Measurements from ENCODE around the gene DNAJB6. TPM values are rescaled to one million over a fixed set of nuclear protein-coding genes. Genes with fewer than 3 reads are reported as not detected.

The DNAJB6 gene
- total RNA-seq, 1 experiment from 2014 or later, result 201 TPM

DNA sequence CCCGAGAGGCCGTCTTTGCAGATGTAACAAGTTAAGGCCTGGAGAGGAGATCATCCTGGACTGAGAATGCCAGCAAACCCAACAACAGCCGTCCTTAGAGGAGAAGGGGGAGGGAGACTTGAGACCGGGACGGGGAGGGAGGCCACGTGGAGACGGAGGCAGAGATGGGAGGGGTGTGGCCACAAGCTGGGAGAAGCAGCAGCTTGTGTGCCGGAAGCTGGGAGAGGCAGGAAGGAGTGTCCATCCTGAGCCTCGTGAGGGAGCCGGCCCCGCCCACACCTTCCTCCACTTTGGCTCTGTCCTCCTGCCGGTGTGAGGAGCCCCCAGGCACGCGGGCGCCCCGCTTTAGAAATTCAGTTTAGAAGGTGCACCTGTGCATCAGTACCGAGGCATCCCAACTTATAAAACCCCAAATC is 95.7 kb downstream of the DNAJB6 start:
- DNase-seq (ENCODE audit: low read depth, low spot score) (peak; percentile 13), ATAC-seq (peak; percentile 83)
- no peak overlapping the region for H3K27ac ChIP-seq (ENCODE audit: low read length)
- POLR2A ChIA-PET, result no interaction called here
- H3K4me1 ChIP-seq (ENCODE audit: control insufficient read depth, insufficient read depth, low read length), result peaks cover 4% of the 10 kb centered on the region; the same call in 1 of the 2 replicates
- TF ChIP-seq SIN3A (IDR thresholded peaks at IDR 0.05; ENCODE audit: borderline replicate concordance, insufficient read depth, low read depth, low read length) (no peak), TCF7L2 (IDR thresholded peaks at IDR 0.05; ENCODE audit: low read depth, low read length) (no peak), POLR2AphosphoS5 (IDR thresholded peaks at IDR 0.05; ENCODE audit: low read depth, low read length) (no peak)
- TF ChIP-seq, protein P1, sequence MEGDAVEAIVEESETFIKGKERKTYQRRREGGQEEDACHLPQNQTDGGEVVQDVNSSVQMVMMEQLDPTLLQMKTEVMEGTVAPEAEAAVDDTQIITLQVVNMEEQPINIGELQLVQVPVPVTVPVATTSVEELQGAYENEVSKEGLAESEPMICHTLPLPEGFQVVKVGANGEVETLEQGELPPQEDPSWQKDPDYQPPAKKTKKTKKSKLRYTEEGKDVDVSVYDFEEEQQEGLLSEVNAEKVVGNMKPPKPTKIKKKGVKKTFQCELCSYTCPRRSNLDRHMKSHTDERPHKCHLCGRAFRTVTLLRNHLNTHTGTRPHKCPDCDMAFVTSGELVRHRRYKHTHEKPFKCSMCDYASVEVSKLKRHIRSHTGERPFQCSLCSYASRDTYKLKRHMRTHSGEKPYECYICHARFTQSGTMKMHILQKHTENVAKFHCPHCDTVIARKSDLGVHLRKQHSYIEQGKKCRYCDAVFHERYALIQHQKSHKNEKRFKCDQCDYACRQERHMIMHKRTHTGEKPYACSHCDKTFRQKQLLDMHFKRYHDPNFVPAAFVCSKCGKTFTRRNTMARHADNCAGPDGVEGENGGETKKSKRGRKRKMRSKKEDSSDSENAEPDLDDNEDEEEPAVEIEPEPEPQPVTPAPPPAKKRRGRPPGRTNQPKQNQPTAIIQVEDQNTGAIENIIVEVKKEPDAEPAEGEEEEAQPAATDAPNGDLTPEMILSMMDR (IDR thresholded peaks at IDR 0.05), result no peak
- TF ChIP-seq, protein P2, sequence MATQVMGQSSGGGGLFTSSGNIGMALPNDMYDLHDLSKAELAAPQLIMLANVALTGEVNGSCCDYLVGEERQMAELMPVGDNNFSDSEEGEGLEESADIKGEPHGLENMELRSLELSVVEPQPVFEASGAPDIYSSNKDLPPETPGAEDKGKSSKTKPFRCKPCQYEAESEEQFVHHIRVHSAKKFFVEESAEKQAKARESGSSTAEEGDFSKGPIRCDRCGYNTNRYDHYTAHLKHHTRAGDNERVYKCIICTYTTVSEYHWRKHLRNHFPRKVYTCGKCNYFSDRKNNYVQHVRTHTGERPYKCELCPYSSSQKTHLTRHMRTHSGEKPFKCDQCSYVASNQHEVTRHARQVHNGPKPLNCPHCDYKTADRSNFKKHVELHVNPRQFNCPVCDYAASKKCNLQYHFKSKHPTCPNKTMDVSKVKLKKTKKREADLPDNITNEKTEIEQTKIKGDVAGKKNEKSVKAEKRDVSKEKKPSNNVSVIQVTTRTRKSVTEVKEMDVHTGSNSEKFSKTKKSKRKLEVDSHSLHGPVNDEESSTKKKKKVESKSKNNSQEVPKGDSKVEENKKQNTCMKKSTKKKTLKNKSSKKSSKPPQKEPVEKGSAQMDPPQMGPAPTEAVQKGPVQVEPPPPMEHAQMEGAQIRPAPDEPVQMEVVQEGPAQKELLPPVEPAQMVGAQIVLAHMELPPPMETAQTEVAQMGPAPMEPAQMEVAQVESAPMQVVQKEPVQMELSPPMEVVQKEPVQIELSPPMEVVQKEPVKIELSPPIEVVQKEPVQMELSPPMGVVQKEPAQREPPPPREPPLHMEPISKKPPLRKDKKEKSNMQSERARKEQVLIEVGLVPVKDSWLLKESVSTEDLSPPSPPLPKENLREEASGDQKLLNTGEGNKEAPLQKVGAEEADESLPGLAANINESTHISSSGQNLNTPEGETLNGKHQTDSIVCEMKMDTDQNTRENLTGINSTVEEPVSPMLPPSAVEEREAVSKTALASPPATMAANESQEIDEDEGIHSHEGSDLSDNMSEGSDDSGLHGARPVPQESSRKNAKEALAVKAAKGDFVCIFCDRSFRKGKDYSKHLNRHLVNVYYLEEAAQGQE (IDR thresholded peaks at IDR 0.05; ENCODE audit: insufficient read depth in 1 of 2, low read depth in 2 of 2, low read length in 1 of 2), result no peak
- BruUV-seq (replicated peaks), result no TSS peak
- in situ Hi-C loops (cut with HindIII; ENCODE audit: low pct_unique_long_range_greater_than_20kb, low sequenced_read_pairs), result no loop called here
- intact Hi-C loops (cut with micrococcal nuclease; ENCODE audit: unreplicated experiment), result loop anchor here (10.0 kb wide), 1 partner anchor 442 kb away; no protein-coding TSS in a partner anchor
- H3K4me3 ChIP-seq (ENCODE audit: low read depth in 2 of 2, low read length in 2 of 2), result peak overlapping the region; percentile 16 to 49; a peak in 2 of 4 replicates
- no peaks in the 10 kb centered on the region for H3K9me3 ChIP-seq (ENCODE audit: control insufficient read depth, insufficient read depth, low read depth, low read length)
- CTCF ChIA-PET, result interaction anchor here (0.6 to 0.7 kb wide), 3 partner anchors 127 to 1339 kb away, joined by 3 to 5 read pairs (median 4); no protein-coding TSS in a partner anchor
- no peaks in the 10 kb centered on the region for H3K27me3 ChIP-seq (ENCODE audit: control insufficient read depth, insufficient read depth, low read length)
- no peaks in the 10 kb centered on the region for H3K36me3 ChIP-seq (ENCODE audit: control insufficient read depth, insufficient read depth, low read length)

DNA sequence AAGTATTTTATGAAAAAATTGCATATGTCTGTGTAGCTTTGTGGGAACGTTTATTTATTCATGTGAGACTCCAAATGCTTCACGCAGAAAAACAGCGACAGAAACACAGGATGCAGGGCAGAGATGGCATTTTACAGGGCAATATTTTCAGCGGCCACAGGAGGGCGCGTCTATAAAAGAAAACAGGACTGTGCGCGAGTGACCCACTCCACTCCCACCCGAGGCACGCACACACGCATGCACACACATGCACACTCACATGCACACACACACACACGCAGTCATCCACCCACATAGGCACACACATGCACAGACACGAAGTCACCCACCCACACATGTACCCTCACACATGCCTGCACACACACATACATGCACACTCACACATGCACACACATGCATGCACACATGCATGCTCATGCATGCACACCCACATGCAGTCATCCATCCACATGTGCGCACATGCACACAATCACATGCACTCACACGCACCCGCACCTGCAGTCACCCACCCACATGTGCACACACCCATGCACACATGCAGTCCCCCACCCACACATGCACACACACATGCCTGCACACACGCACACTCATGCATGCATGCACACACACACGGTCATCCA is 96.3 kb downstream of the DNAJB6 start:
- POLR2A ChIA-PET, result no interaction called here
- H3K4me3 ChIP-seq (ENCODE audit: low read depth in 2 of 2, low read length in 2 of 2), result peak overlapping the region; percentile 16 to 49; a peak in 2 of 4 replicates
- no peaks in the 10 kb centered on the region for H3K27me3 ChIP-seq (ENCODE audit: control insufficient read depth, insufficient read depth, low read length)
- peaks cover 4% of the 10 kb centered on the region; the same call in 1 of the 2 replicates for H3K4me1 ChIP-seq (ENCODE audit: control insufficient read depth, insufficient read depth, low read length)
- TF ChIP-seq, protein P2 (IDR thresholded peaks at IDR 0.05; ENCODE audit: insufficient read depth in 1 of 2, low read depth in 2 of 2, low read length in 1 of 2), result no peak
- no peak for TF ChIP-seq POLR2AphosphoS5 (IDR thresholded peaks at IDR 0.05; ENCODE audit: low read depth, low read length)
- TF ChIP-seq, protein P1 (IDR thresholded peaks at IDR 0.05), result peak; percentile 84
- in situ Hi-C loops (cut with HindIII; ENCODE audit: low pct_unique_long_range_greater_than_20kb, low sequenced_read_pairs), result no loop called here
- peak; percentile 54 for ATAC-seq
- peak; percentile 28 for DNase-seq (ENCODE audit: low read depth, low spot score)
- H3K27ac ChIP-seq (ENCODE audit: low read length), result no peak overlapping the region
- no peaks in the 10 kb centered on the region for H3K9me3 ChIP-seq (ENCODE audit: control insufficient read depth, insufficient read depth, low read depth, low read length)
- no TSS peak for BruUV-seq (replicated peaks)
- intact Hi-C loops (cut with micrococcal nuclease; ENCODE audit: unreplicated experiment), result loop anchor here (10.0 kb wide), 1 partner anchor 442 kb away; no protein-coding TSS in a partner anchor
- CTCF ChIA-PET, result interaction anchor here (0.6 to 0.7 kb wide), 2 partner anchors 127 to 282 kb away, joined by 4 to 5 read pairs; no protein-coding TSS in a partner anchor
- H3K36me3 ChIP-seq (ENCODE audit: control insufficient read depth, insufficient read depth, low read length), result no peaks in the 10 kb centered on the region
